Measurements from ENCODE around the gene TRIP6. TPM values are rescaled to one million over a fixed set of nuclear protein-coding genes. Genes with fewer than 3 reads are reported as not detected.

The TRIP6 gene
- total RNA-seq, 2 experiments from 2014 or later, result 22.2 to 31.1 TPM

- Mint-ChIP-seq H3K4me1 (peaks cover 31% of the 10 kb centered on the region), H3K9me3 (ENCODE audit: low read depth) (no peaks in the 10 kb centered on the region), H3K4me3 (no peak overlapping the region), H3K27me3 (peaks cover 24% of the 10 kb centered on the region), H3K36me3 (ENCODE audit: low read depth) (peaks cover 12% of the 10 kb centered on the region), H3K27ac (no peak overlapping the region)
- DNase-seq, result no peak
- POLR2A ChIA-PET, result no interaction called here
- no peak for ATAC-seq
- CTCF ChIA-PET, result interaction anchor here (0.9 kb wide), 1 partner anchor 300 kb away, joined by 4 read pairs; no protein-coding TSS in a partner anchor
- intact Hi-C loops (cut with DNase I, micrococcal nuclease), result no loop called here
Observed at GRCh38 chr7:100892364-100893317, 25.5 kb downstream of the TRIP6 start.

DNA sequence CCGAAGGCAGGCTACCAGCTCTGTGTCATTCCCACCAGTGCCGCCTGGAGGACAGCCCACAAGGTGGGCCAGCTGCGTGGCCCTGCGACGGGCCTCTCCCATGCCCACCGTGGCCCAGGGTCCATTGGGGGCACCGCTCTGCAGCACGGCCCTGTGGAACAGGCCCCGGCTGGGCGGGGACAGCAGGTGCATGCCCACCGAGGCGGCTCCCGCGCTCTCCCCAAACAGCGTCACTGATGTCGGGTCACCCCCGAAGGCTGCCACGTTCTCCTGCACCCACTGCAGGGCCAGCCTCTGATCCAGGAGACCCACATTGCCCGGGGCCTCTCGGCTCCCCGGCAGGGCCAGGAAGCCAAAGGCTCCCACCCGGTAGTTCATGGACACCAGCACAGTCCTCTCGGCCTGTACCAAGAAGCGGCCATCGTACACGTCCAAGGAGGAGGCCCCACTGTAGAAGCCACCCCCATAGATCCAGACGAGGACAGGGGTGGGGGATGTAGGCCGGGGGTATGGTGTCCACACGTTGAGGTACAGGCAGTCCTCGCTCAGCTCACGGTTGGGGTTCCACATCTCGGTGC, 26.2 kb downstream of the TRIP6 start:
- DNase-seq (no peak), ATAC-seq (no peak)
- Mint-ChIP-seq H3K27ac (no peak overlapping the region), H3K27me3 (peaks cover 30% of the 10 kb centered on the region), H3K4me1 (peaks cover 24% of the 10 kb centered on the region), H3K36me3 (ENCODE audit: low read depth) (peaks cover 4% of the 10 kb centered on the region), H3K4me3 (no peak overlapping the region), H3K9me3 (ENCODE audit: low read depth) (no peaks in the 10 kb centered on the region)
- intact Hi-C loops (cut with DNase I, micrococcal nuclease), result no loop called here
- POLR2A ChIA-PET, result no interaction called here
- CTCF ChIA-PET, result interaction anchor here (0.9 to 2.1 kb wide), 2 partner anchors 183 to 299 kb away, joined by 4 to 9 read pairs; no protein-coding TSS in a partner anchor

- H3K27ac Mint-ChIP-seq, result no peak overlapping the region
- H3K4me3 Mint-ChIP-seq, result no peak overlapping the region
- no peaks in the 10 kb centered on the region for H3K36me3 Mint-ChIP-seq (ENCODE audit: low read depth)
- intact Hi-C loops (cut with DNase I, micrococcal nuclease), result no loop called here
- no peak for ATAC-seq
- H3K9me3 Mint-ChIP-seq (ENCODE audit: low read depth), result no peaks in the 10 kb centered on the region
- DNase-seq, result no peak
- peaks cover 21% of the 10 kb centered on the region for H3K4me1 Mint-ChIP-seq
- H3K27me3 Mint-ChIP-seq, result peaks cover 30% of the 10 kb centered on the region
- POLR2A ChIA-PET, result no interaction called here
- CTCF ChIA-PET, result interaction anchor here (0.9 to 2.3 kb wide), 4 partner anchors 164 to 189 kb away, joined by 3 to 13 read pairs (median 6); no protein-coding TSS in a partner anchor
Observed at GRCh38 chr7:100893910-100894721, 26.9 kb downstream of the TRIP6 start.

GRCh38 chr7:100894860-100895700, 27.9 kb downstream of the TRIP6 start:
- DNase-seq (peak; percentile 69), ATAC-seq (no peak)
- intact Hi-C loops (cut with DNase I, micrococcal nuclease), result loop anchor here in 1 of 2 experiments (1.0 kb wide), 1 partner anchor 242 kb away; no protein-coding TSS in a partner anchor
- POLR2A ChIA-PET, result interaction anchor here (0.6 kb wide), 1 partner anchor 355 kb away, joined by 3 read pairs; no protein-coding TSS in a partner anchor
- Mint-ChIP-seq H3K9me3 (ENCODE audit: low read depth) (no peaks in the 10 kb centered on the region), H3K36me3 (ENCODE audit: low read depth) (no peaks in the 10 kb centered on the region), H3K27me3 (peaks cover 32% of the 10 kb centered on the region), H3K4me1 (peaks cover 21% of the 10 kb centered on the region), H3K4me3 (no peak overlapping the region), H3K27ac (no peak overlapping the region)
- CTCF ChIA-PET, result interaction anchor here (0.6 to 2.3 kb wide), 7 partner anchors 163 to 273 kb away, joined by 3 to 13 read pairs (median 3); no protein-coding TSS in a partner anchor

GRCh38 chr7:100895701-100895955, 28.4 kb downstream of the TRIP6 start, which contains the start of gene ACHE:
Gene ACHE, minus strand, starts transcription at chr7:100895888. Its CDS starts 1,656 bp downstream, at chr7:100894232.
- peaks cover 16% of the 10 kb centered on the region for H3K4me1 Mint-ChIP-seq
- ATAC-seq (peak; percentile 16), DNase-seq (no peak)
- POLR2A ChIA-PET, result no interaction called here
- intact Hi-C loops (cut with DNase I, micrococcal nuclease), result loop anchor here in 1 of 2 experiments (1.0 kb wide), 1 partner anchor 242 kb away; no protein-coding TSS in a partner anchor
- no peaks in the 10 kb centered on the region for H3K36me3 Mint-ChIP-seq (ENCODE audit: low read depth)
- CTCF ChIA-PET, result interaction anchor here (0.7 to 2.3 kb wide), 4 partner anchors 163 to 189 kb away, joined by 3 to 13 read pairs (median 6); no protein-coding TSS in a partner anchor
- no peaks in the 10 kb centered on the region for H3K9me3 Mint-ChIP-seq (ENCODE audit: low read depth)
- H3K4me3 Mint-ChIP-seq, result peak within 1 kb of the TSS; percentile 49
- H3K27me3 Mint-ChIP-seq, result peaks cover 32% of the 10 kb centered on the region
- H3K27ac Mint-ChIP-seq, result no peak within 1 kb of the TSS

DNA sequence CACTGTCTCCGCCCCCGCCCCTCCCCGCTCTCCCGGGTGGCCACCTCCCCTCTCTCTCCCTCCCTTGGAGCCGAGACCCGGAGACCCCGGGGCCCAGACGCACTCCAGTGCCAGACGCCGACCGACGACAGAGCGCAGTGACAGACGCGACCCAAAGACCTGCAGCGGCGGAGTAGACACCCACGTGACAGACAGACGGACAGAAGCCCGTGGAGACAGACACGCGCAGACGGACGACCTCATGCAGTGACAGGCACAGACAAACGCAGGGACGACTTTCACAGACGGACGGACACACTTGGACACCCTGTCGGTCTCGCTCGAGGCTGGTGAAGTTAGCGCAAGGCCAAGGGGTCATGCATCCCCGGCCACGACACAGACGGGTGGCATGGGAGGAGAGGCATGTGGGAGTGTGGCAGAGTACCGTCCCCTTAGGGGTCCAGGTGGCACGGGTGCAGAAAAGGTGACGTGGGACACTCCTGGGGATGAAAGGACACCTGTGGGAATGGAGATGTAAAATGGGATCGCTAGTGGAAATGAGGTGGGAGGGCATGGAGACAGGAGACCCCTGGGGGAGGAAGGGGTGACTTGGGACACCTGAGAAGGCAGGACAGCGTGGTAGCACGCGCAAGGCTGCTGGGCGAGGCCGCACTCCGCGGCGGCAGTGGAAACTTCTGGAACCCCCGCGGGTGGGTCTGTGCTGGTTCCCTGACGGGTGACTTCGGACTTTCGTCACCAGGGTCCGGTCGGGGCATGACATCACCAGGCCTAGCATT, 29.0 kb downstream of the TRIP6 start:
- ATAC-seq (no peak), DNase-seq (peak; percentile 53)
- Mint-ChIP-seq H3K4me3 (peak overlapping the region; percentile 49), H3K36me3 (ENCODE audit: low read depth) (no peaks in the 10 kb centered on the region), H3K27ac (no peak overlapping the region), H3K27me3 (peaks cover 36% of the 10 kb centered on the region), H3K4me1 (peaks cover 14% of the 10 kb centered on the region), H3K9me3 (ENCODE audit: low read depth) (no peaks in the 10 kb centered on the region)
- POLR2A ChIA-PET, result no interaction called here
- CTCF ChIA-PET, result interaction anchor here (0.7 to 2.3 kb wide), 3 partner anchors 162 to 189 kb away, joined by 3 to 13 read pairs (median 9); no protein-coding TSS in a partner anchor
- intact Hi-C loops (cut with DNase I, micrococcal nuclease), result loop anchor here (1.0 kb wide), 3 partner anchors 163 to 387 kb away; no protein-coding TSS in a partner anchor

- CTCF ChIA-PET, result interaction anchor here (1.5 kb wide), 1 partner anchor 7 kb away, joined by 6 read pairs; the partner anchor contains the start of gene UFSP1
- H3K36me3 Mint-ChIP-seq (ENCODE audit: low read depth), result no peaks in the 10 kb centered on the region
- POLR2A ChIA-PET, result no interaction called here
- H3K27ac Mint-ChIP-seq, result no peak overlapping the region
- peak; percentile 48 for ATAC-seq
- no peak overlapping the region for H3K4me3 Mint-ChIP-seq
- peaks cover 31% of the 10 kb centered on the region for H3K27me3 Mint-ChIP-seq
- intact Hi-C loops (cut with DNase I, micrococcal nuclease), result loop anchor here (1.0 kb wide), 4 partner anchors 69 to 386 kb away; no protein-coding TSS in a partner anchor
- peak; percentile 74 for DNase-seq
- H3K9me3 Mint-ChIP-seq (ENCODE audit: low read depth), result no peaks in the 10 kb centered on the region
- H3K4me1 Mint-ChIP-seq, result peaks cover 9% of the 10 kb centered on the region
Observed at GRCh38 chr7:100896732-100897608, 29.8 kb downstream of the TRIP6 start.

GRCh38 chr7:100897772-100898454, 30.7 kb downstream of the TRIP6 start:
- ChIA-PET CTCF (interaction anchor here (0.6 to 1.9 kb wide), 8 partner anchors 8 to 385 kb away, joined by 3 to 12 read pairs (median 3); partner anchors contain the start of gene UFSP1), POLR2A (interaction anchor here (0.7 kb wide), 1 partner anchor 8 kb away, joined by 4 read pairs; the partner anchor contains the start of gene UFSP1)
- intact Hi-C loops (cut with DNase I, micrococcal nuclease), result loop anchor here (1.0 kb wide), 3 partner anchors 68 to 179 kb away; no protein-coding TSS in a partner anchor
- H3K4me3 Mint-ChIP-seq, result no peak overlapping the region
- H3K4me1 Mint-ChIP-seq, result peaks cover 8% of the 10 kb centered on the region
- peaks cover 26% of the 10 kb centered on the region for H3K27me3 Mint-ChIP-seq
- DNase-seq (no peak), ATAC-seq (no peak)
- no peaks in the 10 kb centered on the region for H3K36me3 Mint-ChIP-seq (ENCODE audit: low read depth)
- H3K27ac Mint-ChIP-seq, result no peak overlapping the region
- no peaks in the 10 kb centered on the region for H3K9me3 Mint-ChIP-seq (ENCODE audit: low read depth)

GRCh38 chr7:100899432-100899831, 32.2 kb downstream of the TRIP6 start:
- H3K4me3 Mint-ChIP-seq, result no peak overlapping the region

More at GRCh38 chr7:100899432-100899831, 32.2 kb downstream of the TRIP6 start:
- no peak overlapping the region for H3K27ac Mint-ChIP-seq
- intact Hi-C loops (cut with DNase I, micrococcal nuclease), result no loop called here
- ATAC-seq (no peak), DNase-seq (no peak)
- no peaks in the 10 kb centered on the region for H3K9me3 Mint-ChIP-seq (ENCODE audit: low read depth)
- ChIA-PET POLR2A (no interaction called here), CTCF (interaction anchor here (0.7 to 1.9 kb wide), 2 partner anchors 155 to 159 kb away, joined by 3 to 12 read pairs; no protein-coding TSS in a partner anchor)
- H3K36me3 Mint-ChIP-seq (ENCODE audit: low read depth), result no peaks in the 10 kb centered on the region
- peaks cover 23% of the 10 kb centered on the region for H3K27me3 Mint-ChIP-seq
- H3K4me1 Mint-ChIP-seq, result peaks cover 8% of the 10 kb centered on the region
